GM18508 (cell line): Measurements from ENCODE around the gene RAB6D.
"Not testable (repeated sequence)": the region's sequence is repeated elsewhere in the genome, so short reads cannot be mapped to it uniquely, and the experiment has no call there.

Experiments used
- ATAC-seq: cut with Tn5 transposase; IDR thresholded peaks from one replicate; pipeline ENCODE4 v1.9.1; 2021; ENCODE audit warnings: moderate number of reproducible peaks; ENCODE audit not compliant: insufficient read depth, unreplicated experiment

RAB6D gene

DNA sequence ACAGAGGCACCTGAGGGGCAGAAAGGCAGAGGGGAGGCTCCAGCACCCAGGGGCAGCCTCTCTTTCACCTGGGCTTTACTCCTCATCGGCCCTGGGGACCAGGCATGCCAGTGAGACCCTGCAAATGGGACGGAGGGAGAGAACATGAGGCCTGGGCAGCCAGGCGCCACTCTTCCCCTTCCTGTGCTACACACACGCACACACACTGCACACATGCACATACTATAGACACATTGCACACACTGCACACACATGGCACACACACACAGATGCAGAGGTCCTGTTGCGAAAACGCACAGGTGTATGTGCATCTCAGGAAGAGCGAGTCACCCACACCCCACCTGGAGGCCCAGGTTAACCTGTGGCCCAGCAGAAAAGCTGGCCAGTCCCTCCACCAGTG, 3.4 kb upstream of the RAB6D start:
- no peak for ATAC-seq

DNA sequence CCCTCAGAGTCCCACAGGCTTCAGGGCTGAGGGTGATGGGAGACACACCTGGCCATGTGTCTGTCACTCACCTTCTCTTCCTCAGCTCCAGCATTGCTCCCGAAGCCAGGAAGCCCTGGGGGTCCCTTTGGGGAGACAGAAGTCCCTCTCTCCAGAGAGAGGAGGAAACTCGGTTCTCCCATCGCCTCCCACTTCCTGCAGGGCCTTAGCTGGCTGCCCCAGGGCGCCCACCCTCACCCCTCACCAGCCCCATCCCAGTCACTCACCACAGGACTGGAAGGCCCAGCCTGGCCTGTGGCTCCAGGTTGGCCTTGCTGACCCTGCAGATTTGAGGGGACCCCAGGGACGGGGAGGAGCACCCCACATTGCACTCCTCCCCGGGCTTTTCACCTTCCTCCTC, 2.7 kb upstream of the RAB6D start:
- no peak for ATAC-seq

DNA sequence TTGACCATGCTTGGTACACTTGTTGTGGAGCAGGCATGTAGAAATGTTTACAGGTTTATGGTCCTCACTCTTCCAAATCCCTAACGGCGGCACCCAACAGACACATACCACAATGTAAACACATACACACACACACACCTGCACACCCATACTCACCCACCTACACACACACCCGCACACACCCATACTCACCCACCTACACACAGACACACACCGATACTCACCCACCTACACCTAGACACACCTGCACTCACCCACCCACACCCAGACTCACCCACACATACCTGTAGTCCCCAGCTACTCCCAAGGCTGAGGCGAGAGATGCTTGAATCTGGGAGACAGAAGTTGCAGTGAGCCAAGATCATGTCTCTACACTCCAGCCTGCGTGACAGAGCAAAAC, 1.5 kb upstream of the RAB6D start:
- no peak for ATAC-seq

DNA sequence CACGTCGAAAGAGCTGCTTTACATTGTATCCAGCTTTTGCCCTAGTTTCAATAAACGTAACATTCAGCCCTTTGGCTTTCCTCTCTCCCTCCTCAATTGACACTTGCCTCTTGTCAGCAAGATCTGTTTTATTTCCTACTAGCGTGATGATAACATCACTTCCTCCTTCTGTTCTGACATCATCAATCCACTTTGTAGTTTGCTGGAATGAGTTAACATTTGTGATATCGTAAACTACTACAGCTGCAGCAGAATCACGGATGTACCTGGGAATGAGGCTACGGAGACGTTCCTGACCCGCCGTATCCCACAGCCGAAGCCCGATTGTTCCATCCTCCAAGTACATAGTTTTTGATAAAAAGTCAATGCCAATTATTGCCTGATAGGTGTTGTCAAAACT, 755 bp downstream of the RAB6D start:
- ATAC-seq: not testable (repeated sequence)

DNA sequence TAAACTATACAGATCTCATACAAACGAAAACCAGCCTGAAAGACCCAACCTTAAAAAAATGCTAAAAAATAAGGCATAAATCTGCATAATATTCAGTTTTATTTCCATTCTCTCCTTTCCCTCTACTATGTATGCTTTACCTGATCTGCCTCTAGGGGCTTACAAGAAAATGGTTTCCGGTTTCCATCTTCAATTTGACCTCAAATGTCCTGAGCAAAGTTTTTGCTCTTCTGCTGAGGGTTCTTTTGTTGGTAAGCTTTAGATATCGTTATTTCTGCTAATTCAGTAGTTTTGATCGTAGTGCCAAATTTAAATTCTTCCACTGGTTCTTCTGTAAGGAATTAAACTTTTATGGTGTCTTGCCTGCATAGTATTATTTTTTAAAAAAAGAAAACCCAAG, 2.2 kb downstream of the RAB6D start:
- ATAC-seq: not testable (repeated sequence)

DNA sequence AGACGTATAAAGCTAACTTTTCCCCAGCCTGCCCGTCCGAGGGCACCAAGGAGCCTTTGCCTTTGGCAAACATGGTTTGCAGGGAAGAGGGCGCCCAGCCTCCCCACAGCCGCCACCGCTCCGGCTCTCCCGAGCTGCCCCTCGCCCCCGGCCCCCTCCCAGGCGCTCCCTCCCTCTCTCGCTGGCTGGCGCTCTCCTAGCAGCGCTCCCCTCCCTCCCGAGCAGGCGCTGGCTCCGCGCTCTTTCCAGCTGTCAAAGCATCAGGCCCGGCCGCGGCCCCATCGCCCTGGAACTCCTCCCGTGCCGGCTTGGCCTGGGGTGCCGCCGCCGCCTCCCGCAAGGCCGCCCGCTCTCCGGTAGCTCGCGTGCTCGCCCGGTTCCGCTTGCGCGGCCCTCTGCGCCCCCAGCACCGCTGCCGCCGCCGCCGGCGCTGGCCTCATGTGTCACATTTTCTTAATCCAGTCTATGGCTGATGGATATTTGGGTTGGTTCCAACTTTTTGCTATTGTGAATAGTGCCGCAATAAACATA, 10.7 kb downstream of the RAB6D start:
- ATAC-seq: not testable (repeated sequence)

DNA sequence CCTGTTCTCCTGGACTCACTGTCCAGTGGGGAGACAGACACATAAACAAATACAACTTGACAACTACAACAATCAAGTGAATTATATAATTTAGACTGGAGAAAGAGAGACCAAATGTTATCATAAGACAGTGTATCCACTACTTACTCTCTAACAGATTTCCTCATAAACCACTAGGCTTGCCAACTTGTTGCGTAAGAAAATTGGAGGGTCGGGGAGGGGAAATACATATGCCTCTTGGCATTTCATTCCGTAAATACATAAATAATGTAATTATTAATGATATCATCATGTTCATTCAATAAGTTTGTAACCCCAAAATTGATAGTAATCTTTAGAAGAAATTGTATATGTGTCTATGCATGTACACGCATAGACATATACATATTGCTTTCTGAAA, 14.9 kb downstream of the RAB6D start:
- no peak for ATAC-seq

DNA sequence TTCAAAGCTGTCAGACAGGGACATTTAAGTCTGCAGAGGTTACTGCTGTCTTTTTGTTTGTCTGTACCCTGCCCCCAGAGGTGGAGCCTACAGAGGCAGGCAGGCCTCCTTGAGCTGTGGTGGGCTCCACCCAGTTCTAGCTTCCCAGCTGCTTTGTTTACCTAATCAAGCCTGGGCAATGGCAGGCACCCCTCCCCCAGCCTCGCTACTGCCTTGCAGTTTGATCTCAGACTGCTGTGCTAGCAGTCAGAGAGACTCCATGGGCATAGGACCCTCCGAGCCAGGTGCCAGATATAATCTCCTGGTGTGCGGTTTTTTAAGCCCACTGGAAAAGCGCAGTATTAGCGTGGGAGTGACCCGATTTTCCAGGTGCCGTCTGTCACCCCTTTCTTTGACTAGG, 16.9 kb downstream of the RAB6D start:
- ATAC-seq: not testable (repeated sequence)

DNA sequence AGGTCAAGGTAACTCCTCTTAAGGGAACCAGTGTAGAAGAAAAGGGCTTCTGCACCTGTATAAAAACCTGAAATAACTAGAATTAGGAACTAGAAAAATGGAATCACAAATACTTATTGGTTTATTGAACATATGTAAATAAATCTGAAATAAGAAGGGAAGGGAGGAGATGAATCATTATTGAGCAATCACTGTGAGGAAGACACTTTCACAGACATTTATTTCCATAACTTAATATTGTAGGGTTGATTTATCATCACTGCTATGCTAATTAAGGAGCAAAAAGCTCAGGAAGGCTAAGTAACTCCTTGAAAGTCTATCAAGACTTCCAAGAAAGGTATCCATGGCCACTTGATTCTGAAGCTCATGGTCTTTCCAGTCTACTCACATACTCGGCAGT, 24.7 kb downstream of the RAB6D start:
- ATAC-seq: not testable (repeated sequence)

DNA sequence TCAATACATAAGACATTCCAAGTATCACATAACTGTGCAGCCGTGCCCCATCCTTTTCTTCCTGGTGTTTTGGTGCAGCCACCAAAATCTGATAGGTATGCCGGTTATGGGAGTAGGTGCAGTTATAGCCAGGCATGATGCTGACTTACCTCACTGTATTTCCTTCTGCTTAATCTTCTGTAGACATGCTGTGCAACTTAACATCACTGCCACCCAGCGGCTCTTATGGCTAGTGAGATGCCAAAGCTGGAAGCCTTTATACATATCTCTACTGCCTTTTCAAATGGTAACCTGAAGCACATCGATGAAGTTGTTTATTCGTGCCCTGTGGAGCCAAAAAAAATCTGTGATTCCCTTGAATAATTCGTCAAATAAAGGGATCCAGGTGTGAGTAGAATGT, 28.6 kb downstream of the RAB6D start:
- ATAC-seq: not testable (repeated sequence)

DNA sequence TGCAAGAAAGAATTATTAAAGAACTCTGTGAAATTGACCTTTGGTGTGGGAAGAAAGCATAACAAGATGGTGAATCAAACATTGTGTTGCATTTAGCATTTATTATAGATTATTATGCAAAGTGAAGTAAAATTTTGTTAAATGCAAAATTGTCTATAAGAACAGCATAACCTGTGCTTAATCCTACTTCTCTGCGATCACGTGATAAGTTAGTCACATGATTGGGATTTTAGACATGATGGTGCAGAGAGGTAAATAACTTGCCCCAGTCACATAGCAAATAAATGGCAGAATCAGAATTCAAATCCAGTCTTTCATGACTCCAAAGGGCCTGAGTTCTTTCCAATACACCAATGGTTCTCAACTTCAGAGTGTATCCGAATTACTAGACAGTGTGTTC, 31.3 kb downstream of the RAB6D start:
- ATAC-seq: not testable (repeated sequence)

DNA sequence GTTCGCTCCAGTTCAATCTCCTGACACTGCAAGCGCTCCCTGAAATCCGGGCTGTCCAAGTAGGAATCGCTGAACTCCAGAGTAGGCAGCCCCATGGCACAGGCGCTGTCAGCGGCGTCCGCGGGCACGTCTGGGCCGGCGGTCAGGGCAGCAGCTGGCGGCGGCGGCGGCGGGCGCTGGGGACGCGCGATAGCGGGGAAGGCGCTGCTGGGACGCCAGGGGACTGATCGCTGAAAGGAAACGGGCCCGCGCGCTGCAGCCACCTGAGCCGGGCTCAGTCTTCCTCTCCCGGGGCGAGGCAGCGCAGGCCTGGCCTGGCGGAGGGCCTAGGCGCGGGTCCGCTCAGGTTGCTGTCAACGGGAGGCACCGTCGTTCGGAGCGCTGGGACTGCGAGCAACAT, 33.0 kb downstream of the RAB6D start:
- not testable (repeated sequence) for ATAC-seq

DNA sequence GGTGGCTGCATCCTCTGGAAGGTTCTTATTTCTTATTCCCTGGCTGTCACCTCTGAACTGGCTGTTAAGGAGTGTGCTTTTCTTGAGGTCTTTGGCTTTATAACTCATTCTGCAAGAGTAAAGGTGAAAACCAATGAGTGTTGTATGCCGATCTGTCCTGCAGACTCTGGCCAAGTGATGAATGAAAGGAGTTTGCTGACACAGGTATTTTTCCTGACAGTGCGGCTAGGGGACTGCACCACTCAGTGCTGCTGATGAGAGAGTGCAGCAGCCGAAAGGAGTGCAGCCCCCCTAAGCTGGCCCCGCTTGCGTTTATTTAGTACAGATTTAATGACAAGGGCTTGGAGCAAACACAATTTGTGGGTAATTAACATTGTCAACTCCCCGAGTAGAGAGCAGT, 41.8 kb downstream of the RAB6D start:
- no peak for ATAC-seq

DNA sequence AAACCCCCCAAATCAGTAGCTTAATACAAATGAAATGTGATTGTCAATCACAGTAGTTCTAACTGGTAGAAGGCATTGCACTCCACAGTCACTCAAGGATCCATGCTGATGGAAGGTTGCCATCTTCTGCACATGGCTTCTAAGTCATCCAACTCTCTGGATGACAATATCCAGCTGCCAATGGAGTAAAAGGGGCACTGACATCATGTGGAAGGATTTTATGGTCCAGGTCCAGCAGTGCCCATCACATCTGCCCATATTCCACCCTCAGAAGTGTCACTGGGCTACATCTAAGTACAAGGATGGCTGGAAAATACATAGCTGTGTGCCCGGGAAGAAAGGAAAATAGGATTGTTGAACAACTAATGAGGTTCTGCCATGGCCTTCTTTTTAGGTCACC, 42.6 kb downstream of the RAB6D start:
- ATAC-seq: not testable (repeated sequence)

DNA sequence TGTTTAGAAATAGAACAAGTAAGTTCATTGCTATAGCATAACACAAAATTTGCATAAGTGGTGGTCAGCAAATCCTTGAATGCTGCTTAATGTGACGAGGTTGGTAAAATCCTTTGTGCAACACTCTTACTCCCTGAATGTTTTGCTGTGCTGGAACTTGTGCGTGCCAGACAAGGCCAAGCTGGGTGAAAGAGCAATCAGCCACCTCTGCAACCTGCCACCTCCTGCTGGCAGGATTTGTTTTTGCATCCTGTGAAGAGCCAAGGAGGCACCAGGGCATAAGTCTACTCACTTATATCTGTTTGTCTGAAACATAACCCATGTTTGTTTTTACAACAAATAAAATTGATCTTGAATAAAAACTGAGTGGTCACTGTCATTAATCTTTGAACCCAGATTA, 53.0 kb downstream of the RAB6D start:
- ATAC-seq: not testable (repeated sequence)
